ENCODE measurements around the gene SMIM1.

SMIM1 gene

GRCh38 chr1:3822421-3822820, 49.9 kb downstream of the SMIM1 start:
- FAIRE-seq, result no peak
- DNase-seq (ENCODE audit: insufficient read length, low spot score), result no peak
- TF ChIP-seq POLR2A (IDR thresholded peaks at IDR 0.05; ENCODE audit: low read depth, low read length) (no peak), TAF1 (IDR thresholded peaks at IDR 0.05; ENCODE audit: low read depth, low read length) (no peak), PAX5 (IDR thresholded peaks at IDR 0.05; ENCODE audit: insufficient read depth, low read length, severe bottlenecking) (no peak), POLR2AphosphoS5 (IDR thresholded peaks at IDR 0.05; ENCODE audit: low read depth, low read length) (no peak), SPI1 (IDR thresholded peaks at IDR 0.05; ENCODE audit: low read depth, low read length) (no peak), POU2F2 (IDR thresholded peaks at IDR 0.05; ENCODE audit: low read depth, low read length) (no peak)

DNA sequence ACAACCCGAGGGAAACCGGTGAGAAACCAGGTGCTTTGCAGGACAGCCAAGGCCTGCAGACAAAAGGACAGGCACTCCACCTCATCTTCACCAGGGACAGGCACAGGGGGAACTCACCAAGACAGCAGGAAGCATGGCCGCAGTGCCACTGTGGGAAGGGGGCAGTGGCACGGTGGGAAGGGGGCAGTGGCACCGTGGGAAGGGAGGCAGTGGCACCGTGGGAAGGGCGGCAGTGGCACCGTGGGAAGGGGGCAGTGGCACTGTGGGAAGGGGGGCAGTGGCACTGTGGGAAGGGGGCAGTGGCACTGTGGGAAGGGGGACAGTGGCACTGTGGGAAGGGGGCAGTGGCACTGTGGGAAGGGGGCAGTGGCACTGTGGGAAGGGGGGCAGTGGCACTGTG, 52.1 kb downstream of the SMIM1 start:
- no peak for FAIRE-seq
- no peak for TF ChIP-seq PAX5 (IDR thresholded peaks at IDR 0.05; ENCODE audit: insufficient read depth, low read length, severe bottlenecking)
- no peak for TF ChIP-seq POU2F2 (IDR thresholded peaks at IDR 0.05; ENCODE audit: low read depth, low read length)
- DNase-seq (ENCODE audit: insufficient read length, low spot score), result no peak

DNA sequence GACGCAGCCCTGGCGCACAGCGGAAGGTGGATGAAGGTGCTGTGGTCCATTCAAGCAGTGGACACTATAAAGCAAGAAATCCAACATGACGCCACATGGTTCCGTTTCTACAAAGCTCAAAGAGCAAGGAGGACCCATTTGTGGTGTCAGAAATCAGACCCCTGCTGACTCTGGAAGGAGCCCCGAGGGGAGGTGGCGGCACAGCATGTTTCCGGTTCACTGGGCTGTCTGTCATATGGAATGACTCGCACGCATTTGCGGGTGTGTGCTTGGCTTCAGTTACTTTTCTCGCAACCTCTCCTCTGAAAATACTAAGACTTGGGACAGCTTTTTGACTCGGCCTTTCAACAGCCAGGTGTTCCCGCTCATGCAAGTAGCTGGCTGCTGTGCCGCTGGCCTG, 52.8 kb downstream of the SMIM1 start:
- no peak for DNase-seq (ENCODE audit: insufficient read length, low spot score)
- TF ChIP-seq TAF1 (IDR thresholded peaks at IDR 0.05; ENCODE audit: low read depth, low read length), result no peak
- TF ChIP-seq POLR2A (IDR thresholded peaks at IDR 0.05; ENCODE audit: low read depth, low read length), result no peak
- no peak for TF ChIP-seq PAX5 (IDR thresholded peaks at IDR 0.05; ENCODE audit: insufficient read depth, low read length, severe bottlenecking)
- no peak for TF ChIP-seq SPI1 (IDR thresholded peaks at IDR 0.05; ENCODE audit: low read depth, low read length)
- no peak for TF ChIP-seq POU2F2 (IDR thresholded peaks at IDR 0.05; ENCODE audit: low read depth, low read length)
- no peak for TF ChIP-seq POLR2AphosphoS5 (IDR thresholded peaks at IDR 0.05; ENCODE audit: low read depth, low read length)
- FAIRE-seq, result no peak

Data from GM12891 (cell line).